GM23248 (cell line): ENCODE measurements around the gene PATJ. TPM values are rescaled to one million over a fixed set of nuclear protein-coding genes. Genes with fewer than 3 reads are reported as not detected.
"Not testable (repeated sequence)": the region's sequence is repeated elsewhere in the genome, so short reads cannot be mapped to it uniquely, and the experiment has no call there.

Experiments
- DNase-seq: peaks from one replicate; pipeline ENCODE4 v3.0.0-alpha.2; 2015
- H2AFZ ChIP-seq: fragments of 200-600 bp; sonication (generic); 2 replicates; pipeline ENCODE4 v1.6.1; 2016; ENCODE audit warnings: antibody characterized with exemption
- H3F3A ChIP-seq: fragments of 200-600 bp; sonication (generic); 2 replicates; pipeline ENCODE4 v1.6.1; 2016; ENCODE audit warnings: mild to moderate bottlenecking, antibody characterized with exemption, mixed run types; ENCODE audit not compliant: insufficient read depth
- H3K27ac ChIP-seq: fragments of 200-600 bp; sonication (generic); 2 replicates; pipeline ENCODE4 v1.5.1; 2016; ENCODE audit warnings: mild to moderate bottlenecking
- H3K27me3 ChIP-seq: fragments of 200-600 bp; sonication (generic); replicated peaks from 2 replicates; pipeline ENCODE4 v1.6.1; 2016; ENCODE audit warnings: mild to moderate bottlenecking; ENCODE audit not compliant: insufficient read depth
- H3K36me3 ChIP-seq: fragments of 200-600 bp; sonication (generic); 2 replicates; pipeline ENCODE4 v1.6.1; 2016; ENCODE audit warnings: low read depth, mild to moderate bottlenecking
- H3K4me1 ChIP-seq: fragments of 200-600 bp; sonication (generic); 2 replicates; pipeline ENCODE4 v1.6.1; 2016; ENCODE audit warnings: mild to moderate bottlenecking; ENCODE audit not compliant: insufficient read depth
- H3K4me2 ChIP-seq: fragments of 200-600 bp; sonication (generic); one replicate; pipeline ENCODE4 v1.6.1; 2016; ENCODE audit warnings: mild to moderate bottlenecking; ENCODE audit not compliant: unreplicated experiment
- H3K4me3 ChIP-seq: fragments of 200-600 bp; sonication (generic); 2 replicates; pipeline ENCODE4 v1.5.1; 2016; ENCODE audit warnings: mild to moderate bottlenecking
- H3K79me2 ChIP-seq: fragments of 200-600 bp; sonication (generic); 2 replicates; pipeline ENCODE4 v1.6.1; 2016; ENCODE audit warnings: mild to moderate bottlenecking; ENCODE audit not compliant: insufficient read depth
- H3K9ac ChIP-seq: fragments of 200-600 bp; sonication (generic); 2 replicates; pipeline ENCODE4 v1.6.1; 2016; ENCODE audit warnings: mild to moderate bottlenecking
- H3K9me2 ChIP-seq: fragments of 200-600 bp; sonication (generic); 2 replicates; pipeline ENCODE4 v1.6.1; 2016; ENCODE audit warnings: mixed run types, mild to moderate bottlenecking, moderate library complexity; ENCODE audit not compliant: insufficient read depth
- H3K9me3 ChIP-seq: fragments of 200-600 bp; sonication (generic); one replicate; pipeline ENCODE4 v1.6.1; 2017; ENCODE audit warnings: low read depth
- H4K20me1 ChIP-seq: fragments of 200-600 bp; sonication (generic); 2 replicates; pipeline ENCODE4 v1.6.0; 2016; ENCODE audit not compliant: insufficient read depth
- EZH2 ChIP-seq: fragments of 200-600 bp; sonication (generic); IDR thresholded peaks from 2 replicates; pipeline ENCODE4 v1.6.1; 2018; ENCODE audit warnings: antibody characterized with exemption, mild to moderate bottlenecking; ENCODE audit not compliant: insufficient read depth, poor library complexity, severe bottlenecking
- EZH2phosphoT487 ChIP-seq: fragments of 200-600 bp; sonication (generic); IDR thresholded peaks from 2 replicates; pipeline ENCODE4 v1.6.1; 2018; ENCODE audit warnings: antibody characterized with exemption, moderate library complexity, mild to moderate bottlenecking, low read depth; ENCODE audit not compliant: insufficient read depth
- WGBS, 2 experiments: methylation state at CpG; one replicate each; pipeline ENCODE4 v1.1.6; 2015 to 2017; ENCODE audit warnings: low lambda C conversion rate in 2 of 2, low coverage in 1 of 2; ENCODE audit errors: missing lambda C conversion rate in 2 of 2; 5-methylcytosine and 5-hydroxymethylcytosine counted together
- in situ Hi-C: fragments of 300-500 bp; cut with MboI; formaldehyde crosslinking; loops from 2 replicates; pipeline ENCODE4 v1.15.0; 2020
- polyA plus RNA-seq: library from polyadenylated mRNA; unstranded; fragments of >200 nt; fragmentation: Nextera tagmentation; extraction: Ambion mirVana; gene quantifications from 2 replicates; pipeline ENCODE4 v1.2.1, GENCODE V29; 2016
- total RNA-seq: library from RNA; depleted of rRNA; stranded (reverse); fragments of >200 nt; shearing (Covaris generic); gene quantifications from 2 replicates; pipeline ENCODE4 v1.2.3, GENCODE V29; 2014

PATJ gene
- total and polyA plus RNA-seq, 2 experiments from 2014 or later = 5.3 to 6.1 TPM

DNA sequence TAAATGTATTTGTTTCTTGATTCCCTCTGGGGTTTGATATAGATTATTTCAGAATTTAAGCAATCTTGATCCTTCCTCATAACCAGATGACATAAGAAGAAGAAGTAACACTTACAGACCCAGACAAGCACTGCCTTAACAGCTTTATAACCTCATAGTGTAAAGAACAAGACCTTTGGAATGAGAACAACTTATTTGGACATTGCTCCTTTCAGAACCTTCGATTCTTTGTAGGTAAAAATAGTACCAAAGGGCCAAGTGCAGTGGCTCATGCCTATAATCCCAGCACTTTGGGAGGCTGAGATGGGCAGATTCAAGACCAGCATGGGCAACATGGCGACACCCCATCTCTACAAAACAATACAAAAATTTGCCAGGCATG lies 32.4 kb upstream of the PATJ start:
- H3F3A ChIP-seq = no peaks in the 10 kb centered on the region
- DNase-seq = no peak
- H3K4me2 ChIP-seq = no peak overlapping the region
- no peak overlapping the region for H3K9ac ChIP-seq
- H3K9me2 ChIP-seq = no peaks in the 10 kb centered on the region
- no peak for TF ChIP-seq EZH2
- no peak for TF ChIP-seq EZH2phosphoT487
- no peak overlapping the region for H2AFZ ChIP-seq
- H3K36me3 ChIP-seq = peaks cover 28% of the 10 kb centered on the region
- peaks cover 73% of the 10 kb centered on the region for H3K79me2 ChIP-seq
- no peak overlapping the region for H3K27ac ChIP-seq
- no peaks in the 10 kb centered on the region for H3K9me3 ChIP-seq
- in situ Hi-C loops = no loop called here
- 92 to 98% methylated on average over 2 of the region's 2 CpGs for WGBS, 2 experiments
- no peaks in the 10 kb centered on the region for H3K4me1 ChIP-seq
- H3K27me3 ChIP-seq = no peaks in the 10 kb centered on the region
- H4K20me1 ChIP-seq = no peaks in the 10 kb centered on the region
- no peak overlapping the region for H3K4me3 ChIP-seq

DNA sequence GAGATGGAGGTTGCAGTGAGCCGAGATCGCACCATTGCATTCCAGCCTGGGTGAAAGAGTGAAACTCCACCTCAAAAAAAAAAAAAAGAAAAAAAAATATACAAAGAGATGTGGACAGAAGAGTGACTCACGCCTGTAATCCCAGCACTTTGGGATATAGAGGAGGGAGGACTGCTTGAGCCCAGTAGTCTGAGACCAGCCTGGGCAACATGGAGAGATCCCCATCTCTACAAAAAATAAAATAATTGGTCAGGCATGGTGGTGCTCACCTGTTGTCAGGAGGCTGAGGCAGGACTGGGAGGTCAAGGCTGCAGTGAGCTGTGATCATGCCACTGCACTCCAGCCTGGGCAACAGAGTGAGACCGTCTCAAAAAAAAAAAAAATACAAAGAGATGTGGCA lies 31.0 kb upstream of the PATJ start:
- H3K9me3 ChIP-seq, H3K9me2 ChIP-seq, H3K27me3 ChIP-seq, H3K4me2 ChIP-seq, H2AFZ ChIP-seq, H3F3A ChIP-seq, H3K4me3 ChIP-seq, H3K9ac ChIP-seq, H3K27ac ChIP-seq, H3K4me1 ChIP-seq, H4K20me1 ChIP-seq, in situ Hi-C loops: not testable (repeated sequence)
- Histone ChIP-seq H3K79me2 (peaks cover 81% of the 10 kb centered on the region), H3K36me3 (peaks cover 28% of the 10 kb centered on the region)
- WGBS, 2 experiments = 96 to 98% methylated on average over 4 of the region's 4 CpGs
- DNase-seq = peak; percentile 29

DNA sequence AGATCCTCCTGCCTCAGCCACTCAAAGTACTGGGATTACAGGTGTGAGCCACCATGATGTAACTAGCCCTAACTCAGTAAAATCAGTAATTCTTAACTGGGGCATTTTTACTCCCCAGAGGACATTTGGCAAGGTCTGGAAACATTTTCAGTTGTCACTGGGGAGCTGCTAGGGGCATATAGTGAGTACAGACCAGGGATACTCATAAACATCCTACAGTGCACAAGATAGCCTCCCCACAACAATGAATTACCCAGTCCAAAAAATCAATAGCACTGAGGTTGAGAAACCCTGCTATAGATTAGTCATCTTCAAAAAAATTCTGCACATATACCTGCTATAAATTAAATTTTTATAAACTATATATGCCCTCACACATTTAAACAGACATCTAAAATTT lies 30.3 kb upstream of the PATJ start:
- DNase-seq = no peak
- no peak overlapping the region for H3K4me3 ChIP-seq
- no peak overlapping the region for H3K9ac ChIP-seq
- no peaks in the 10 kb centered on the region for H4K20me1 ChIP-seq
- no peaks in the 10 kb centered on the region for H3K9me2 ChIP-seq
- H3K9me3 ChIP-seq = no peaks in the 10 kb centered on the region
- no peaks in the 10 kb centered on the region for H3K27me3 ChIP-seq
- peaks cover 85% of the 10 kb centered on the region for H3K79me2 ChIP-seq
- H3K4me2 ChIP-seq = no peak overlapping the region
- H3K27ac ChIP-seq = no peak overlapping the region
- TF ChIP-seq EZH2 = no peak
- TF ChIP-seq EZH2phosphoT487 = no peak
- in situ Hi-C loops = no loop called here
- H3K4me1 ChIP-seq = no peaks in the 10 kb centered on the region
- no peak overlapping the region for H2AFZ ChIP-seq
- H3K36me3 ChIP-seq = peaks cover 24% of the 10 kb centered on the region
- H3F3A ChIP-seq = no peaks in the 10 kb centered on the region

DNA sequence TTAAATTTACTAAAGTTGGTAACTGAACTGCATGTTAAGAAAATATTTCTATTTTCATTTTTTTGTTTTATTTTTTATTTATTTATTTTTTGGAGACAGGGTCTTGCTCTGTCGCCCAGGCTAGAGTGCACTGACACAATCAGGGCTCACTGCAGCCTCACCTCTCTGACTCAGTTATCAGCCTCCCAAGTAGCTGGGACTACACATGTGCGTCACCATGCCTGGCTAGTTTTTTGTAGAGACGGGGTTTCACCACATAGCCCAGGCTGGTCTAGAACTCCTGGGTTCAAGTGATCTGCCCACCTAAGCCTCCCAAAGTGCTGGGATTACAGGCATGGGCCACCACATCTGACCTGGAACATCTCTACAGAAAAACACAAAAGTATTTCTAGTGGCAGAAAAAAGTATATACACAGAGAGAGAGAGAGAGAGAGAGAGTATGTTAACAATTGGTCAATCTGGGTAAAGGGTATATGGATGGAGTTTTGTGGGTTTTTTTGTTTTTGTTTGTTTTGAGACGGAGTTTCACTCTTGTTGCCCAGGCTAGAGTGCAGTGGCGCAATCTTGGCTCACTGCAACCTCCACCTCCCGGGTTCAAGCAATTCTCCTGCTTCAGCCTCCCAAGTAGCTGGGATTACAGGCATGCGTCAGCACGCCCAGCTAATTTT lies 23.1 kb upstream of the PATJ start:
- H3K9me2 ChIP-seq, in situ Hi-C loops, H3K27ac ChIP-seq, H4K20me1 ChIP-seq, H3K27me3 ChIP-seq, H3K9ac ChIP-seq, H2AFZ ChIP-seq, H3F3A ChIP-seq, DNase-seq, H3K9me3 ChIP-seq, H3K4me2 ChIP-seq, H3K4me3 ChIP-seq: not testable (repeated sequence)
- H3K79me2 ChIP-seq = peaks cover 97% of the 10 kb centered on the region
- 90 to 95% methylated on average over 8 of the region's 8 CpGs for WGBS, 2 experiments
- H3K36me3 ChIP-seq = peaks cover 11% of the 10 kb centered on the region; the same call in 1 of the 2 replicates
- peaks cover 17% of the 10 kb centered on the region for H3K4me1 ChIP-seq

DNA sequence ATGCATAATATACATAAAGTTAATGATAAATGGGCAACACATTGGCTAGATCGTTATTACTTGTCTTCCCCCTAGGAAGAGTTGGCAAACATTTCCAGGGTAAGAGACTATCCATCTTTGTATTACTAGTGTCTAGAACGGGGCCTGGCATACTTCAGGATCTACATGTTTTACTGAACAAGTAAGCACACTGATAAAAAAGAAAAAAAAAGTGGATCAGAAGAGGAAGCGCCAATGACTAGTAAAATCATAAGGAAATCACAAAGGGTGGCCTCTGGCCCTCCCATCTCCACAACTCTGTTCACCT lies 17.8 kb upstream of the PATJ start:
- H3K79me2 ChIP-seq = peaks cover 57% of the 10 kb centered on the region

More for the DNA sequence above, 17.8 kb upstream of the PATJ start:
- Histone ChIP-seq H3K36me3 (no peaks in the 10 kb centered on the region), H4K20me1 (no peaks in the 10 kb centered on the region), H3K27me3 (no peaks in the 10 kb centered on the region), H3K4me2 (peak overlapping the region; percentile 93), H3K4me1 (peaks cover 23% of the 10 kb centered on the region), H3K9me3 (no peaks in the 10 kb centered on the region), H2AFZ (peak overlapping the region; percentile 96), H3F3A (no peaks in the 10 kb centered on the region), H3K27ac (peak overlapping the region; percentile 72), H3K9ac (peak overlapping the region; percentile 99), H3K4me3 (peak overlapping the region; percentile 100), H3K9me2 (no peaks in the 10 kb centered on the region)
- peak; percentile 37 for DNase-seq
- in situ Hi-C loops = no loop called here
- no peak for TF ChIP-seq EZH2phosphoT487
- no peak for TF ChIP-seq EZH2
- WGBS, 2 experiments = 6 to 10% methylated on average over 3 of the region's 3 CpGs
